ENCODE data around the gene DNAJC5.
"Not testable (repeated sequence)": the region's sequence is repeated elsewhere in the genome, so short reads cannot be mapped to it uniquely, and the experiment has no call there.

The DNAJC5 gene

GRCh38 chr20:63969838-63970713 lies 75.2 kb downstream of the DNAJC5 start, which contains the start of gene ZNF512B:
TSS of gene ZNF512B (minus strand) at chr20:63969930. CDS start at chr20:63967950, 1,980 bp downstream.
- peak; percentile 56 for DNase-seq

- DNase-seq, result no peak
Measured at GRCh38 chr20:63970714-63971431, 75.9 kb downstream of the DNAJC5 start.

GRCh38 chr20:63971960-63972311 lies 77.0 kb downstream of the DNAJC5 start:
- not testable (repeated sequence) for DNase-seq

GRCh38 chr20:63972312-63973159 lies 77.6 kb downstream of the DNAJC5 start:
- no peak for DNase-seq

GRCh38 chr20:63973160-63973479 lies 78.2 kb downstream of the DNAJC5 start:
- no peak for DNase-seq

- peak; percentile 68 for DNase-seq
Measured at GRCh38 chr20:63973636-63974401, 78.9 kb downstream of the DNAJC5 start.

- DNase-seq, result no peak
Measured at GRCh38 chr20:63974402-63975200, 79.7 kb downstream of the DNAJC5 start.

- DNase-seq, result not testable (repeated sequence)
Measured at GRCh38 chr20:63976511-63976910, 81.6 kb downstream of the DNAJC5 start.

GRCh38 chr20:63976980-63977738 lies 82.2 kb downstream of the DNAJC5 start:
- no peak for DNase-seq

GRCh38 chr20:63977739-63978276 lies 82.9 kb downstream of the DNAJC5 start:
- DNase-seq, result no peak

- DNase-seq, result no peak
Measured at GRCh38 chr20:63978319-63979228, 83.6 kb downstream of the DNAJC5 start.

- DNase-seq, result no peak
Measured at GRCh38 chr20:63979229-63979556, 84.3 kb downstream of the DNAJC5 start.

- DNase-seq, result peak; percentile 75
Measured at GRCh38 chr20:63979557-63980316, 84.8 kb downstream of the DNAJC5 start, which contains the start of gene SAMD10. TSS of gene SAMD10 (minus strand) at chr20:63979642. CDS start at chr20:63979467, 175 bp downstream.

- no peak for DNase-seq
Measured at GRCh38 chr20:63980317-63980805, 85.4 kb downstream of the DNAJC5 start.

GRCh38 chr20:63980806-63981728 lies 86.1 kb downstream of the DNAJC5 start, which contains the start of gene PRPF6:
TSS of gene PRPF6 (plus strand) at chr20:63981132. CDS start at chr20:63981246, 114 bp downstream.
- DNase-seq, result peak; percentile 89

GRCh38 chr20:63982937-63983336 lies 88.0 kb downstream of the DNAJC5 start:
- DNase-seq, result no peak
